ENCODE data around the gene ANG. TPM values are rescaled to one million over a fixed set of nuclear protein-coding genes. Genes with fewer than 3 reads are reported as not detected.
A peak's percentile ranks its signal among the peaks of the same experiment; 100 is the strongest.
"Not testable (repeated sequence)": the region's sequence is repeated elsewhere in the genome, so short reads cannot be mapped to it uniquely, and the experiment has no call there.

The ANG gene
- total RNA-seq, 6 donors from 2014 or later, result 16.8 to 47.4 (median 29.5) TPM

- peaks cover 0 to 4% (median 0%) of the 10 kb centered on the region in 4 donors for H3K4me1 ChIP-seq
- peak overlapping the region in 1 of 4 donors; percentile 15 for H3K27ac ChIP-seq
- no peaks in the 10 kb centered on the region for H3K27me3 ChIP-seq
- no peaks in the 10 kb centered on the region for H3K36me3 ChIP-seq
- H3K9me3 ChIP-seq, result no peaks in the 10 kb centered on the region
- 64 to 78% methylated on average over 6 of the region's 6 CpGs for WGBS, 2 donors
- no peak overlapping the region for H3K4me3 ChIP-seq
- TF ChIP-seq POLR2A (IDR thresholded peaks at IDR 0.05) (no peak), EP300 (IDR thresholded peaks at IDR 0.05) (no peak), CTCF (IDR thresholded peaks at IDR 0.05) (no peak), POLR2AphosphoS5 (IDR thresholded peaks at IDR 0.05) (no peak)
- peak in 1 of 2 donors; percentile 34 for DNase-seq
- peak in 1 of 2 donors; percentile 65 for ATAC-seq (ENCODE audit: low FRiP score in 2 of 2)
These were observed 44.5 kb downstream of the ANG start for GRCh38 chr14:20732979-20733635.

GRCh38 chr14:20733684-20734429 is 45.3 kb downstream of the ANG start:
- Histone ChIP-seq H3K9me3 (no peaks in the 10 kb centered on the region), H3K27ac (peak overlapping the region in 1 of 4 donors; percentile 15), H3K4me3 (no peak overlapping the region), H3K36me3 (no peaks in the 10 kb centered on the region), H3K27me3 (no peaks in the 10 kb centered on the region), H3K4me1 (peaks cover 0 to 4% (median 0%) of the 10 kb centered on the region in 4 donors)
- DNase-seq, result no peak
- no peak for ATAC-seq (ENCODE audit: low FRiP score in 2 of 2)
- 42 to 70% methylated on average over 6 of the region's 6 CpGs for WGBS, 2 donors
- TF ChIP-seq EP300 (IDR thresholded peaks at IDR 0.05), result no peak
- TF ChIP-seq CTCF (IDR thresholded peaks at IDR 0.05), result no peak
- TF ChIP-seq POLR2A (IDR thresholded peaks at IDR 0.05), result no peak
- no peak for TF ChIP-seq POLR2AphosphoS5 (IDR thresholded peaks at IDR 0.05)

GRCh38 chr14:20734430-20734806 is 45.9 kb downstream of the ANG start:
- no peak overlapping the region for H3K27ac ChIP-seq
- ATAC-seq (ENCODE audit: low FRiP score in 2 of 2), result no peak
- peaks cover 0 to 4% (median 0%) of the 10 kb centered on the region in 4 donors for H3K4me1 ChIP-seq
- no peaks in the 10 kb centered on the region for H3K9me3 ChIP-seq
- no peak overlapping the region for H3K4me3 ChIP-seq
- H3K27me3 ChIP-seq, result no peaks in the 10 kb centered on the region
- WGBS, 2 donors, result 41 to 43% methylated on average over 4 of the region's 4 CpGs
- DNase-seq, result no peak
- TF ChIP-seq POLR2A (IDR thresholded peaks at IDR 0.05) (no peak), EP300 (IDR thresholded peaks at IDR 0.05) (no peak), POLR2AphosphoS5 (IDR thresholded peaks at IDR 0.05) (no peak), CTCF (IDR thresholded peaks at IDR 0.05) (no peak)
- H3K36me3 ChIP-seq, result no peaks in the 10 kb centered on the region

GRCh38 chr14:20738292-20738691 is 49.7 kb downstream of the ANG start:
- WGBS, 2 donors, result 93 to 94% methylated on average over 7 of the region's 7 CpGs
- DNase-seq; H3K36me3 ChIP-seq; H3K27ac ChIP-seq; H3K4me3 ChIP-seq; ATAC-seq (ENCODE audit: low FRiP score in 2 of 2); H3K9me3 ChIP-seq; H3K4me1 ChIP-seq; H3K27me3 ChIP-seq: not testable (repeated sequence)

GRCh38 chr14:20742132-20742531 is 53.6 kb downstream of the ANG start:
- H3K36me3 ChIP-seq, result no peaks in the 10 kb centered on the region
- ATAC-seq (ENCODE audit: low FRiP score in 2 of 2), result no peak
- no peaks in the 10 kb centered on the region for H3K9me3 ChIP-seq
- TF ChIP-seq EP300 (IDR thresholded peaks at IDR 0.05), result no peak
- TF ChIP-seq CTCF (IDR thresholded peaks at IDR 0.05), result no peak
- TF ChIP-seq POLR2A (IDR thresholded peaks at IDR 0.05), result no peak
- TF ChIP-seq POLR2AphosphoS5 (IDR thresholded peaks at IDR 0.05), result no peak
- no peak overlapping the region for H3K27ac ChIP-seq
- H3K4me1 ChIP-seq, result no peaks in the 10 kb centered on the region
- WGBS, 2 donors, result 91% methylated on average over 4 of the region's 4 CpGs
- no peak overlapping the region for H3K4me3 ChIP-seq
- H3K27me3 ChIP-seq, result no peaks in the 10 kb centered on the region
- DNase-seq, result no peak
